GM18517 (cell line): ENCODE data around the gene CPLX1.
"Not testable (repeated sequence)": the region's sequence is repeated elsewhere in the genome, so short reads cannot be mapped to it uniquely, and the experiment has no call there.

Experiments used
- ATAC-seq: cut with Tn5 transposase; IDR thresholded peaks from one replicate; pipeline ENCODE4 v1.9.1; 2021; ENCODE audit warnings: mild to moderate bottlenecking, moderate library complexity; ENCODE audit not compliant: unreplicated experiment

Gene CPLX1

DNA sequence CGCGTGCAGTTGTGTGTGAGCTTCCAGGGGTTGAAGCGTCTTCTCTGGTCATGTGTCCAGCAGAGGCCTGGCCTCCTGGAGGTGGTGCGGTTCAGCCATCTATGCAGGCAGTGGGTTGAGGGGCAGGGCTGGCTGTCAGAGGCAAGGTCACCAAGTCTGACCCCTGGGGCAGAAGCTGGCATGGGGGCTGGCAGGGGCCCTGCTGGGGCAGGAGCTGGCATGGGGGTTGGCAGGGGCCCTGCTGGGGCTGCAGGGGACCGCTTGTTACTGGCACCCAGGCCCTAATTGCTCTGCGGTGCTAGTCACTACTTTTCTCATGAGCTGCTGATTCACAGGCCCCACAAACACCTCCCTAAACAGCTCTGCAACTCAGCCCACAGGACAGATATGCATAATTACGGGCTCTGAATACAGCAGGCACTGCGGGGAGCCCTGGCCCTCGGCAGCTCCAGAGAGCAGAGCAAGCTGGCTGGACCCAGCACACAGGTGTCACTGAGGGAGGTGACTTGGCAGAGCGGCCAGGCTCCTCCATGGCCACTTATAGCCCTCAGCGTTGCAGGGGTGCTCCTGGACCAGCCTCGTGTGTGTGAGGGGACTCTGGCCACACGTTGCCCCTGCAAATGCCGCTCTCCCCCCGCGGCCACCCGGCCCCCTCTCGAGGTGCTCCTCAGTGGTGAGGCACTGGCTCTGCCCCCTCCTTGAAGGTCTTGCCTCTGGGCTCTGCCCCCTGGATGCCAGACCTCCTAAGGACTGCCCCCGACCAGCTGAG is 32.7 kb downstream of the CPLX1 start:
- ATAC-seq, result no peak

DNA sequence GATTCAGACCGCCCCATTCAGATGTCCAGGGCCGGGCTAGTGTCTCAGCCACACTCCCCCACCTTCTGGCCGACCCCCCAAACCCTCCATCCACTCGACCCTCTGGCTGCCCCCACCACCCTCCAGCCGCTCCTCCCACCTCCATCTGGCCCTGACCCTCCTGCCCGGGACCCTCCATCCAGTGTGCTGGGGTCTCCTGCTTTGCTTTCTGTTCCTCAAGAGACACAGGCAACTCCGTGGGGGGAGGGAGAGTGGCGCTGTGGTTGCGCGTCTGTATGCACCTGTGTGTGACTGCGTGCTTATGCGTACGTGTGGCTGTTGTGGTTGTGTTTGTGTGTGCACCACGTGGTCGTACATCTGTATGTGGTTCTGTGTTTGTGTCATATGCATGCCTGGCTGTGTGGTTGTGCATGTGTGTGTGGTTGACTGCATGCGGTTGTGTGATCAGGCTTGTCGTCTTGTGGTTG is 33.3 kb downstream of the CPLX1 start:
- no peak for ATAC-seq

DNA sequence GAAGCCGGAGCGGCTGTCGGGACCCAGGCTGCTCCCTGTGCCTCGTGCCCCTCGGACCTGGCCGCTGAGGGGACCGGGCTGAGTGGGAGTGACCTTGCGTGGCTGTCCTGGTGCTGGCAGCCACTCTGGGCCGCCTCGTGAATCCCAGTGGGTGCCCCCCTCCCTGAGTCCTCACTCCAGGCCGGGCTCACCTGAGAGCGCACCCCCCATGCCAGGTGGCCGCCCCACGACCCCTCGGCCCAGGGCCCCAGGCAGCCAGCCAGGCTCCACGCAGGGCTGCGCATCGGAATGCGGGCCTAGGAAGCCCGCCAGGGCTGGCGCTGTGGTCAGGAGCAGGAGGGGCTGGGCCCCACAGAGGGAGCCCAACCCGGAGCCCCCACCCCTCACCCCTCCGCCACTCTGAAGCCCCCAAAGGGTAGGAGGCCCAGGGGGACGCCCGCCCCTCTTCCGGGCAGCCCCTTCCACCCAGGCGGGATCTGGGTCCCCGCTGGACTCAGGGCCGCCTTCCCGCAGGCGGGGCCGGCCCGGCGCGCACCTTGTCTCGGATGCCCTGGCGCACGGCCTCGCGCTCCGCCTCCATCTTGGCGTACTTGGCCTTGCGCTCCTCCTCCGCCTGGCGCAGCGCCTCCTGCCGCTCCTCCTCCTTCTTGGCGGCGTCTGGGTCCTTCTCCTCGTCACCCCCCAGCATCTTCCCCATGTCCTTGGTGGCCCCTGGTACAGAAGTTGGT is 33.9 kb downstream of the CPLX1 start:
- no peak for ATAC-seq

DNA sequence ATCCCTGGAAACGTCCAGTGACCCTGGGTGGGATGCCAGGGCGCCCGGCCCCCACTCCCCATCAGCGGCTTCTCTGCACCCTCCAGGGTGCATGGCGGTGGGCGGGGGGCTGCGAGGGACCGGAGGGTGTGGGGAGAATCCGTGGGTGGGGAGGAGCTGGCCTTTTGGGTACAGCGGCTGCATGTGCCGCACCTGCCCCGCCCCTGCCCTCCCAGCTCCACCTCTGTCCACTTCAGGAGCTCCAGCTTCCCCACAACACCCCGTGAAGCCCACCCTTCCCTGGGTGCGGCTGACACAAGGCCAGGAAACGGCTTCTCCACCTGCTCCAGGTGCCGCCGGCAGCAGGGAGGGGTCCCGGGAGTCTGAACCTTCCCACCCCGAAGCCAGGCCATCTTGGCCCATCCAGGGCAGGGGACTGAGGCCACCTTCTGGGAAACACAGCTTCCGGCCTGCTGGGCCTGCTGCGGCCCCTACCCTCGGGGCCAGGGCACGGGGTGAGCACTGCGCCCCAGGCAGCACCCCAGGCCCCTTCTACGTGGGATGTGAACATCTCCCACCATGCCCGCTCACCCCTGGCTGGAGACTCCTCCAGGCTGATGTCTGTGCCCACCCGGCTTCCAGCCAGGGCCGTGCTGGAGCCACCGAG is 34.6 kb downstream of the CPLX1 start:
- no peak for ATAC-seq

DNA sequence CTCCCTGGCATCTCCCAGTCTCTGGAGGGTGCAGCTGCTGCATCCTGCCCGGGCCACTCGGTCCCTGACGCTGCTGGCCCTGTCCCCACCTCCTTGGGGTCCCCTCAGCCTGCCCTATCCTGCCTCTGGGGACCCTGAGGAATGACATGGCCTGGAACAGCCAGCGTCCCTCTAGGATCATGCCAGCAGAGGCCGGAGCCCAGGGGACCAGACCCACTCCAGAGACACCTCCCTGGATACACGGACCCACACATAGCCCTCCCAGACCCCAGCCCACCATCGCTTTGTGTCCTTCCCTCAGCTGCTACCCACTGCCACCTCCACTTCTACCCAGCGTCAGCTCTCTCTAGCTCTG is 35.5 kb downstream of the CPLX1 start:
- ATAC-seq, result no peak

DNA sequence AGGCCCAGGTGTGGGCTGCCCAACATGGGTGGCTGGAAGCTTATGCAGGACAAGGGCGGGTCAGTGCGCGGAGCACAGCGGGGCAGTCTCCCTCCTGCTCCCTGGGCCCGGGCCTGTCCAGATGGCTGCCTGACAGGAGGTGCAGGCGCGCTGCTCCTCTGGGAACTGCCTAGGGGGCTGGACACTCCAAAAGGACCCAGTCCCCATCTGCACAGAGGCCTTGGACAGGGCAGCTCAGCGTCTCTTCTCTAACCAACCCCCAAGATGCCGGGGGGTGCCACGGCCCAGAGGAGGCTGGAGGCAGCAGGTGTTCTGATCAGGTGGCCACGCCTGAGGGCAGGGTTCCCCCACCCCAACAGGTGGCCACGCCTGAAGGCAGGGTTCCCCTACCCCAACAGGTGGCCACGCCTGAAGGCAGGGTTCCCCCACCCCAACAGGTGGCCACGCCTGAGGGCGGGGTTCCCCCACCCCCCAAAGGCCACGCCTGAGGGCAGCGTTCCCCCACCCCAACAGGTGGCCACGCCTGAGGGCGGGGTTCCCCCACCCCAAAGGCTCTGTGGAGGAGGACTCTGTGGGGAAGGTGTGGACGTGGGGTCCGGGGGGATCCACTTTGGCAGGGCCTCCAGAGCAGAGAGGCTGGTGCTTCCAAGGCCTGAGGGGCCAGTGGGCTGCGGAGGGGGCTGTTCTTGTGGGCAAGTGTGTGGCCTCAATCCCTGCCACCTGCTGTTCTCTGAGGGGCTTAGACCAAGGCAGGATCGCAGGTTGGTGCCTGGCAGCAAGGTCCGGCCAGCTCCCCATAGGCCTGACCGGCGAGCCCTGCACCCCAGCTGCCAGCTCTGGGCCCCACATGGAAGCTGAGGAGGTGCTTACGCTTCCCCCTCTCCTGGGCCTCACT is 36.1 kb downstream of the CPLX1 start:
- ATAC-seq, result no peak

DNA sequence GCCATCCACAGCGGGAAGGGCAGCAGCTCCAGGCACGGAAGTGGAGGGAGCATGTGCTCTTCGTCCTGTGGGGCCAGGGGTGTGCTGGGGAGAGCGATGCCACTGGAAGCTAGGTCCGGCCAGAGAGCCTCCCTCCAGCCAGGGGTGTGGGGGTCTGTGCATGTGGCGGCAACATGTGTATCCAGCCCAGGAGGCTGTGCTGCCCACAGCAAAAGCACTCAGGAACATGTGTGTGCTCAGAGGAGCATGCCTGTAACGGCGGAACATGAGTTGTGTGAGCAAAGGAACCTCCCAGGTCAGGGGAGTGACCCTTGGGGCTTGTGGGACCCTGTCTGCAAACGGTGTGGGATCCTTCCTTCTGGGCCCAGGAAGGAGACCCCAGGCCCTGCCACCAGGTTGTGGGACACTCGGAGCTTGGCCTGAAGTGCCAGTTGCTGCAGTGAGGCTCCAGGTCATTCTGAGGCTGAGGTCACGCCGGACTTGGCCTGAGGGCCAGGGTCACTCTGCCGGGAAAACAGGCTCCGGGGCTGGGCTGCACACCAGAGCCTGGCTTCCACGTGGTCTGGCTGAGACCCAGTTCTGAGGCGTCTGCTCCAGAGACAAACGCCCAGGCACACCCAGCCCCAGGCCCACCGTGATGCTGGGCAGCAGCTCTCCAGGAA is 37.2 kb downstream of the CPLX1 start:
- no peak for ATAC-seq

DNA sequence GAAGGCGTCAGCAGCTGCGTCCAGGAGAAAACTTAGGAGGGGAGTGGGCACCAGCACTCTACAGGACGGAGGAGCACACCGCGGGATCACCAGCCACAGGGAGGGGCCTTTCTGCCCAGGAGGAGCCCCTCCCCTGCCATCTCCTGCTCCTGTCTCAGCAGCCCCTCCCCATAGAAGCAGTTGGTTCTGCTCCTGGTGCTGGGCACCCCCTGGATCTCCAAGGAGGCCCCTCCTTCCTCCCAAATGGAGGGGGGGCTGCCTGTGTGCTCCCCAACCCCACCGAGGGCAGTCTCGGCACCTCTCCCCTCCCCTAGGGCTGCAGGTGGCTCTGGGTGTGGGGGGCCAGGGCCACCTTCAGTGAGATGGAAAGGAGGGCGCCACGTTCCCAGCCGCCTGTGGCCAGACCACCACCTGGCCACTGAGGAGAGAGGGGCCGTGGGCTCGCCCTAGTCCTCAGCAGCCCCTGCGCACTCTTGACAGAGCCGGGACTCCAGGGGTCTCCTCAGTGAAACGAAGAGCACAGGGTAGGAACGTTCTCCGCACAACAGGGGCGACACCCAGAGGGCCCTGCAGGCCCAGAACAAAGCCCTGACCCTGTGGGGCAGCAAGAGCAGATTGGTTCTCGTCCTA is 37.8 kb downstream of the CPLX1 start:
- no peak for ATAC-seq

DNA sequence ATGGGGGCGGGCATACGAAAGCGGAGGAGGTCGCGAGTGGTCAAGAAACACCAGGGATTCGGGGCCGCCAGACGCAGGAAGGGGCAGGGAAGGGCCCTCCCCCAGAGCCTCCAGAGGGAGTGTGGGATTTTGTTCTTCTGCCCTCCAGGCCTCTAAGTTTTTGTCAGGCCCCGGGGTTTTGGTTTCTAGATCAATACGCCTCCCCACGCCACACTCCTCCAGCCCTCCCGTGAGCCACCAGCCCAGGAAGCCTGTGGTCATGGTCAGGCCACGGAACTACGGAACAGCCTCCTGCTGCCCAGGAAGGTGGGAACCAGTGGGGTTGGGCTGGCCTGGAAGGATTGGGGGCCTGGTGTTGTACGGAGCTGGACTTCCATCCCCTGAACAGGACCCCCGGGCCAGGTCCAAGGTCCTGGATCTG is 38.4 kb downstream of the CPLX1 start:
- ATAC-seq, result no peak

DNA sequence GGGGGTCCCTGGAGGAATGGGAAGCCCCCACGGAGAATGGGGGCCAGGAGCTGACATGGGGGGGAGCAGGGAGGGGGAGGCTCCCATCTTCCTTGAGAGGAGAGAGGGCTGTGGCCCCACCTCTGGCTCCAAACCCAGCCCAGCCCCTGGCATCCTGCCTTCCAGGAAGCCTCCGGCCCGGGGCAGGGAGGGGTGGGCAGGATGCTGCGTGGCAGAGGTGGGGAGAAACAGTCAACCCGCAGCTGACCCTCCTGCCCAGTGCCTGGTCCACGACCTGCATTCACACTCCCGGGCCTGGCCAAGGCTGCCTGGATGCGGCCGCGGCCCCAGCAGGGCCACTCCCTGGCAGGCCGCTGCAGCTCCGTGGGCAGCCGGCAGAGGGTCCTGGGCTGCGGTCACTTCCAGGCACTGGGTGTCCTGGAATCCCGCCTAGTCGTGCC is 39.0 kb downstream of the CPLX1 start:
- ATAC-seq, result no peak

DNA sequence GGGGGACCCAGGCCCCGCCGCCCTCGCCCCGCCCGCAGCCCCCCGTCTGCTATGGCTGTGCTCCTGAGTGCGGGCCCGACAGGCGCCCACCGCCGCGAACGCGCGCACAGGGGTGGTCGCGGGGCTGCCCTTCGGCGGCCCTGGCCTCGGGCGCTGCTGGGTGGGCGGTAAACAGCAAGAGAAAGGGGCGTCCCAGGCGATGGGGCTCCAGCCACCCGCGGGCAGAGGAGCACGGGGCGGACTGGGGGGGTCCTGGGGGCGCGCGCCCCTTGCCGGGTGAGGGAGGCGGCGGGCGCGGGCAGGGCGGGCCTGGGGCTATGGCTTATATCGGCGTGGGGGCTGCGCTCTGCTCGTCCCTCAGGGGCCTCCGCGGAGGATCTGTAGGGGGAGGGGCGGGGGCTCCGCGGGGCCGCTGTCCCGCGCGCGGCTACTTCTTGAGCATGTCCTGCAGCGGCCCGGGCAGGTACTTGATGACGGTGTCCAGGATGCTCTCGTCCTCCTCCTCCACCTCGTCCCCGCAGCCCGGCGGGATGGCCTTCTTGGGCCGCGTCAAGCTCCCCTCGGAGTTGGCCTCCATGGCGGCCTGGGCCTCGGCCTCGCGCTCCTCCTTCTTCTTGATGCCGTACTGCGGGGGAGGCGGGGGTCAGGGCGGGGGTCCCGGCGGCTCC is 39.7 kb downstream of the CPLX1 start:
- ATAC-seq, result no peak

DNA sequence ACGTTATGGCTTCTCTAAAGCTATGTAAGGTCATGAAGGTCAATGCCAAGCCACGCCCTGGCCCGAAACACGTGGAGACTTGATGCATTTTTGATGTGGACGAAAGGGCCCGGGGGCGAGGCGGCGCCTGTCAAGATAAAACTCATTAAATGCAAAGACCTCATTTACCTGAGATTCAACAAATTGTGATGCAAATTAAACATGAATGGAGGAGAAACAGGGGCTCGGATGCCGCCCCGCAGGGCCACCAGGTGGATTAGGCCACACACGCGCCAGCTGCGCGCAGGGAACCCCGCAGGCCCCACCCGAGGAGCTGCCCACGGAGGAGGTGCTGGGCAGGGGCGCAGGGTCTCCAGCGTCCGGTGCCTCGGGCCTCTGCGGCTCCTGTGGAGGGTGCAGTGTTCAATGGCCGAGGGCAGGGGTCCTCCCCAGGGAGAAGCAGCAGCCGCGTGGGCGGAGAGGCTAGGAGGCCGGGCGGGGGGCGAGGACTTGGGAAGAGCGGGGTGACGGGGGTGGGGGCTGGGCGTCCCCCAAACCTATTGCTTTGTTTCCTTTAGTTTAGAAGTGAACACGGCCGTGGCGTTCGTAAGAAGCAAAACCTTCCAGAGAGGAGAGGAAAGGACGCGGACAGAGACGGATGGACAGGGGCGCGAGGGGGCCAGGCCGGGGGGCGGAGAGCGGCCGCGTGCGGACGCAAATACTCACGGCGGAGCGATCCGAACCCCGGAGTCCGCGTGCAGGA is 40.4 kb downstream of the CPLX1 start:
- ATAC-seq, result no peak

DNA sequence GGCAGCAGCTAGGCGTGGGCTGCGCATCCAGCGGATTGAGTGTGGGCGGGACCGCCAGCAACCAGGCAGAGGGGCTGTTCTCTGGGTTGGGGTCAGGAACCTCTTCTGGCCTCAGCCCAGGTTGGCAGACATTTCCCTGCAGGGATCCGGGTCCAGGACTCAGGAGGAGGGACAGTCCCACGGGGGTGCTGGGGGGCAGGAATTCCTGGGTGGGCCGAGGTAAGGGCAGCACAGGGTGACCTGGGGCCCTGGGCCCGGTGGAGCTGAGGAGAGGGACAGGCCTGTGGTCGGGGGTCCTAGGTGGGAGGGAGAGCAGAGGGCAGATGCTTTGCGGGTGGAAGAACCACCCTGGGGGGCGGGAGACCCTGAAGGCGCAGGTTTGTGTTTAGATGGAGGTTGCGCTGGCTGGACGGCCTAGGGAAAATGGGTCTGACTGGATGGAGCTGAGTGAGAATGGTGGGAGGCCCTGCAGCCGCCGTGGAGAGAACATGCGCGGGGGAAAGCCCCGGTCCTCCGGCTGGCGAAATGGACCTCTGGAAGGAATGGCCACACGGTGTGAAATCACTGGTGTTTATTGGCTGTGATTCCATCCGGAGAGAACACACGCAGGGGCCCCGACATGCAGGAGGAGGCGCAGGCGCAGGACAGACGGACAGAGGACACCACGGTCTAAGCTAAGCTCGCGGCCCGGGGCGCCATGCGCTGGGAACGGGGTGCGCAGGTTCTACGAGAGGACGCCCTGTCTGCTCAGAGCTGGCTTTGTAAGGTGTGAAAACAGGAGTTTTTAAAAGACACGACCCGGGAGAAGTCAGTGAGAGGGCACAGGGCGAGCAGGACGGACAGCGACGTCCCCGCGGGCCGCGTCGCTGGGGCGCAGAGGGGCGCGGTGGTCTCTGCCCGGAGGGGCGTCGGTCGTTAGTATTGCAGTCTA is 41.3 kb downstream of the CPLX1 start:
- no peak for ATAC-seq

DNA sequence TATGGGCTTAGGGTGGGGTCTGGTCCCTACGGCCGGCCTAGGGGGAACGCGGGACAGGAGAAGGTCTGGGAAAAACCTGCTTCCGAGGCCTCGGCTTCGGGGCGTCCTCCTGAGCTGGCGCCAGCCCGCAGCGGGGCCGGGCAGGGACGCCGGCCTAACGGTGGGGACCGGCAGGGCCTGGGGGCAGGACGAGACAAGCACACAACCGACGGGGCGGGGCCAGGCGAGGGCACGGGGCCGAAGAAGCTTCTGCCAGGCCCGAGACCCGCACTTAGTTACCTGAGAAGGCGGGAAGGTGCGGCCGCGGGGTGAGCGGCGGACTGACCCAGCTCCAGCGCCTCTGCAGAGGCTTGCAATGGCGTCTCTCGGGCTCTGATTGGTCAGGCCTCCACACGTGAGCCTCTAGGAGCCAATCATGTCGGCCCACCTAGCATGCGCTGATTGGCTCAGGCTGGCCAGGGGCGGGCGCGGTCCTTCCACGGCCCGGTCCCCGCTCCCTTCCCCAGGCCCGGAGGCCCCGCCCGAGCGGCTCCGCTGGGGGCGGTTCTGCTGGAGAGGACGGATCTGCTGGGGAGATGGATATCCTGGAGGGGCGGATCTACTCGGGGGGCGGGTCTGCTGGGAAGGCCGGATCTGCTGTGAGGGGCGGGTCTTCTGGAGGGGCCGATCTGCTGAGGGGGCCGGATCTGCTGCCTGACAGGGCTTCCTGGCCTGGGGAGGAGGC is 44.3 kb downstream of the CPLX1 start:
- ATAC-seq, result peak; percentile 92

DNA sequence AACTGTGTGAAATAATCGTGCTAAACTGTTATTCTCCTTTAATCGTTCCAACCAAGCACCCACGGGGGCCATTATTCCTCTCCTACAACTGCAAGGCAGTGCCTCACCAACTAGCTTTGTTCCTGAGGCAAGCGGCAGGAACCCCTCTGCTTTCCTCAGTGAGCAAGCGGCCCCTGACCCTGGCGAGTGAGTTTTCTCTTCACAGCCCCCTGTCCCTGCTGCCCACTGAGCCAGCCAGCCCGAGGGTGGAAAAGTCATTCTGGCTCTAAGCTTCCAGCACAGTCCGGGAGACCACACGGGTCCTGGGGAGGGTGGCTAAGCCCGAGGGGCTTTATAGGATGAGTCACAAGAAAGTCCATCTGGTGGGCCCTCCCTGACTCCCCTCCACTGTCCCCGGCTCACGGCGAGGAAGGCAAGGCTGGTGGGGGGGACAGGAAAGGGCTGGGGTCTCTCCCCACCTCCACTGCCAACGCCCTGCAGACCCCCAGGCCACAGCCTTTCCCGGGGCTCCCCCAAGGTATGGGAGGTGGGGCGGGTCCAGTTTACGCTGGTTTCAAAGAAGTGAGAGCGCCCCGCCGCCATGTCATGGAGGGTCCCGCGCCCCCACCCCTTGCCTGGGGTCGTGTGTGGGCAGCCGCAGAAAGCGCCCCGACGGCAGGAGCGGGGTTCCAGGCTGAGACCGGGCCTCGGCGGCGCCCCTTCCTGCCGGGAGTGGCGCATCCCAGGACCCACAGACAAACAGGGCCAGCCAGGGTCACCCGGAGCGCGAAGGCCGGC is 45.0 kb downstream of the CPLX1 start:
- ATAC-seq, result peak; percentile 4

DNA sequence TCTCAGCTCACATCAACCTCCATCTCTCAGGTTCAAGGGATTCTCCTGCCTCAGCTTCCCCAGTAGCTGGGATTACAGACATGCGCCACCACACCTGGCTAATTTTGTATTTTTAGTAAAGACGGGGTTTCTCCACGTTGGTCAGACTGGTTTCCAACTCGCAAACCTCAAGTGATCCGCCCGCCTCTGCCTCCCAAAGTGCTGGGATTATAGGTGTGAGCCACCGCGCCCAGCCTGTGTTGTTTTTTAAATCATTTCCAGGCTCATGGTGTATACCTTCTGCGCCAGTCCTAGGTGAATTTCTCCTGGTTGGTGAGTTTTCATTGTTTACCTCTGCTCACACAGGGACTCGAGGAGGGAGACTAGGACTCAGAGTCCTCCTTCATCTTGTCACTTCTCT is 45.7 kb downstream of the CPLX1 start:
- ATAC-seq, result not testable (repeated sequence)
